Fibroblast of lung (primary cell): ENCODE data around the gene INPP5A.

ENCODE experiments used
- EZH2 ChIP-seq: IDR thresholded peaks from 2 replicates; pipeline ENCODE4 v1.5.1; 2012; ENCODE audit warnings: low read length, control low read depth, mild to moderate bottlenecking; ENCODE audit errors: missing control alignments
- TF ChIP-seq, protein P1 (sequence below), 2 donors: IDR thresholded peaks in 1 of 2; conservative IDR thresholded peaks in 1 of 2; 1 replicate in 1 of 2; 2 replicates in 1 of 2; pipeline ENCODE4 v1.5.1; 2011 to 2012; ENCODE audit warnings: low read length in 2 of 2, control low read depth in 1 of 2, inconsistent platforms in 1 of 2, low read depth in 1 of 2, mild to moderate bottlenecking in 1 of 2

DNA sequence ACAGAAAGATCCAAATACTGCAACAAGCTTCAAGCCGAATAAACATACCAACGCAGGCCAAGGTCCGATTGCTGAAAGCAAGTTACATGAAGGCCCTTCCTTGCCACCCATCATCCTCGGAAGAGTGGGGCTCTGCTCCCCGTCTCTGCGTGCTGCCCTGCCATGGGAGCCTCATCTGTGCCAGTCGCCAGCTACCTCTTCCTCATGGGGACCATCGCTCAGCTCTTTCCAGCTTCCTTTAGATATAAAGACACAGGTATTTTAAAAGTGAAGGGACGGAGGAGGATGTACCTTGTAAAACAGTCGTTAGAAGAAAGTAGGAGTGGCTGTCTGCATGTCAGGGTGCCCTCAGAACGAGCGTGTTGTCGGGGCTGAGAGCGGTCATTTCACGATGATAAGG lies 114.9 kb downstream of the INPP5A start:
- TF ChIP-seq, protein P1, sequence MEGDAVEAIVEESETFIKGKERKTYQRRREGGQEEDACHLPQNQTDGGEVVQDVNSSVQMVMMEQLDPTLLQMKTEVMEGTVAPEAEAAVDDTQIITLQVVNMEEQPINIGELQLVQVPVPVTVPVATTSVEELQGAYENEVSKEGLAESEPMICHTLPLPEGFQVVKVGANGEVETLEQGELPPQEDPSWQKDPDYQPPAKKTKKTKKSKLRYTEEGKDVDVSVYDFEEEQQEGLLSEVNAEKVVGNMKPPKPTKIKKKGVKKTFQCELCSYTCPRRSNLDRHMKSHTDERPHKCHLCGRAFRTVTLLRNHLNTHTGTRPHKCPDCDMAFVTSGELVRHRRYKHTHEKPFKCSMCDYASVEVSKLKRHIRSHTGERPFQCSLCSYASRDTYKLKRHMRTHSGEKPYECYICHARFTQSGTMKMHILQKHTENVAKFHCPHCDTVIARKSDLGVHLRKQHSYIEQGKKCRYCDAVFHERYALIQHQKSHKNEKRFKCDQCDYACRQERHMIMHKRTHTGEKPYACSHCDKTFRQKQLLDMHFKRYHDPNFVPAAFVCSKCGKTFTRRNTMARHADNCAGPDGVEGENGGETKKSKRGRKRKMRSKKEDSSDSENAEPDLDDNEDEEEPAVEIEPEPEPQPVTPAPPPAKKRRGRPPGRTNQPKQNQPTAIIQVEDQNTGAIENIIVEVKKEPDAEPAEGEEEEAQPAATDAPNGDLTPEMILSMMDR (conservative IDR thresholded peaks at IDR 0.05 in 1 of 2, IDR thresholded peaks at IDR 0.05 in 1 of 2; ENCODE audit: low read depth in 1 of 2, low read length in 2 of 2), result no peak
- no peak for TF ChIP-seq EZH2
